ENCODE results near the gene TUBB4A. TPM values are rescaled to one million over a fixed set of nuclear protein-coding genes. Genes with fewer than 3 reads are reported as not detected.

Gene TUBB4A
- total and polyA plus RNA-seq, 9 donors: 0.18 to 1.4 (median 0.53) TPM

GRCh38 chr19:6480848-6481415, 21.2 kb downstream of the TUBB4A start:
- peaks cover 26% of the 10 kb centered on the region for H3K27me3 ChIP-seq (ENCODE audit: control insufficient read depth, insufficient read depth, low read length)
- H3K4me3 ChIP-seq (ENCODE audit: low read length): no peak overlapping the region
- 87% methylated on average over 3 of the region's 10 CpGs for WGBS (ENCODE audit: insufficient coverage)
- H3K9me3 ChIP-seq (replicated peaks; ENCODE audit: control insufficient read depth, low read depth, low read length): no peaks in the 10 kb centered on the region
- peaks cover 13% of the 10 kb centered on the region for H3K4me1 ChIP-seq (ENCODE audit: control insufficient read depth, insufficient read depth, low read length)
- no peak overlapping the region for H3K27ac ChIP-seq (ENCODE audit: low read length)
- H3K36me3 ChIP-seq (ENCODE audit: control insufficient read depth, insufficient read depth, low read length): no peaks in the 10 kb centered on the region
- DNase-seq: no peak

GRCh38 chr19:6479836-6480398, 22.2 kb downstream of the TUBB4A start:
- Histone ChIP-seq H3K9me3 (replicated peaks; ENCODE audit: control insufficient read depth, low read depth, low read length) (no peaks in the 10 kb centered on the region), H3K27me3 (ENCODE audit: control insufficient read depth, insufficient read depth, low read length) (peaks cover 36% of the 10 kb centered on the region), H3K36me3 (ENCODE audit: control insufficient read depth, insufficient read depth, low read length) (no peaks in the 10 kb centered on the region), H3K4me3 (ENCODE audit: low read length) (no peak overlapping the region), H3K4me1 (ENCODE audit: control insufficient read depth, insufficient read depth, low read length) (peaks cover 19% of the 10 kb centered on the region), H3K27ac (ENCODE audit: low read length) (no peak overlapping the region)
- WGBS (ENCODE audit: insufficient coverage): 85% methylated on average over 2 of the region's 7 CpGs
- no peak for DNase-seq

GRCh38 chr19:6478815-6479214, 23.3 kb downstream of the TUBB4A start:
- no peaks in the 10 kb centered on the region for H3K9me3 ChIP-seq (replicated peaks; ENCODE audit: control insufficient read depth, low read depth, low read length)
- DNase-seq: no peak
- H3K27me3 ChIP-seq (ENCODE audit: control insufficient read depth, insufficient read depth, low read length): peaks cover 38% of the 10 kb centered on the region
- H3K27ac ChIP-seq (ENCODE audit: low read length): no peak overlapping the region
- no peak overlapping the region for H3K4me3 ChIP-seq (ENCODE audit: low read length)
- 91% methylated on average over 8 of the region's 13 CpGs for WGBS (ENCODE audit: insufficient coverage)
- H3K36me3 ChIP-seq (ENCODE audit: control insufficient read depth, insufficient read depth, low read length): no peaks in the 10 kb centered on the region
- H3K4me1 ChIP-seq (ENCODE audit: control insufficient read depth, insufficient read depth, low read length): peaks cover 19% of the 10 kb centered on the region

- Histone ChIP-seq H3K27ac (ENCODE audit: low read length) (no peak overlapping the region), H3K27me3 (ENCODE audit: control insufficient read depth, insufficient read depth, low read length) (peaks cover 40% of the 10 kb centered on the region), H3K36me3 (ENCODE audit: control insufficient read depth, insufficient read depth, low read length) (no peaks in the 10 kb centered on the region), H3K4me1 (ENCODE audit: control insufficient read depth, insufficient read depth, low read length) (peaks cover 19% of the 10 kb centered on the region), H3K9me3 (replicated peaks; ENCODE audit: control insufficient read depth, low read depth, low read length) (no peaks in the 10 kb centered on the region), H3K4me3 (ENCODE audit: low read length) (no peak overlapping the region)
- WGBS (ENCODE audit: insufficient coverage): 16% methylated on average over 17 of the region's 29 CpGs
- no peak for DNase-seq
Measured at GRCh38 chr19:6476896-6477431, 25.1 kb downstream of the TUBB4A start.

GRCh38 chr19:6476155-6476895, 25.8 kb downstream of the TUBB4A start:
- no peak overlapping the region for H3K27ac ChIP-seq (ENCODE audit: low read length)
- H3K36me3 ChIP-seq (ENCODE audit: control insufficient read depth, insufficient read depth, low read length): no peaks in the 10 kb centered on the region
- peaks cover 17% of the 10 kb centered on the region for H3K4me1 ChIP-seq (ENCODE audit: control insufficient read depth, insufficient read depth, low read length)
- peaks cover 40% of the 10 kb centered on the region for H3K27me3 ChIP-seq (ENCODE audit: control insufficient read depth, insufficient read depth, low read length)
- 4% methylated on average over 29 of the region's 33 CpGs for WGBS (ENCODE audit: insufficient coverage)
- DNase-seq: peak; percentile 37
- H3K4me3 ChIP-seq (ENCODE audit: low read length): no peak overlapping the region
- H3K9me3 ChIP-seq (replicated peaks; ENCODE audit: control insufficient read depth, low read depth, low read length): no peaks in the 10 kb centered on the region

- H3K9me3 ChIP-seq (replicated peaks; ENCODE audit: control insufficient read depth, low read depth, low read length): no peaks in the 10 kb centered on the region
- WGBS (ENCODE audit: insufficient coverage): 7% methylated on average over 37 of the region's 52 CpGs
- no peak for DNase-seq
- H3K4me3 ChIP-seq (ENCODE audit: low read length): no peak overlapping the region
- peaks cover 17% of the 10 kb centered on the region for H3K4me1 ChIP-seq (ENCODE audit: control insufficient read depth, insufficient read depth, low read length)
- peaks cover 40% of the 10 kb centered on the region for H3K27me3 ChIP-seq (ENCODE audit: control insufficient read depth, insufficient read depth, low read length)
- H3K36me3 ChIP-seq (ENCODE audit: control insufficient read depth, insufficient read depth, low read length): no peaks in the 10 kb centered on the region
- H3K27ac ChIP-seq (ENCODE audit: low read length): no peak overlapping the region
Measured at GRCh38 chr19:6475321-6476108, 26.6 kb downstream of the TUBB4A start.

GRCh38 chr19:6473647-6474046, 28.5 kb downstream of the TUBB4A start:
- no peak for DNase-seq
- no peaks in the 10 kb centered on the region for H3K36me3 ChIP-seq (ENCODE audit: control insufficient read depth, insufficient read depth, low read length)
- peaks cover 30% of the 10 kb centered on the region for H3K27me3 ChIP-seq (ENCODE audit: control insufficient read depth, insufficient read depth, low read length)
- no peaks in the 10 kb centered on the region for H3K9me3 ChIP-seq (replicated peaks; ENCODE audit: control insufficient read depth, low read depth, low read length)
- WGBS (ENCODE audit: insufficient coverage): no CpG with 5 or more reads among the region's 9 CpGs
- peaks cover 17% of the 10 kb centered on the region for H3K4me1 ChIP-seq (ENCODE audit: control insufficient read depth, insufficient read depth, low read length)
- H3K4me3 ChIP-seq (ENCODE audit: low read length): no peak overlapping the region
- no peak overlapping the region for H3K27ac ChIP-seq (ENCODE audit: low read length)

GRCh38 chr19:6472713-6473112, 29.4 kb downstream of the TUBB4A start:
- Histone ChIP-seq H3K36me3 (ENCODE audit: control insufficient read depth, insufficient read depth, low read length) (no peaks in the 10 kb centered on the region), H3K27me3 (ENCODE audit: control insufficient read depth, insufficient read depth, low read length) (peaks cover 35% of the 10 kb centered on the region), H3K4me1 (ENCODE audit: control insufficient read depth, insufficient read depth, low read length) (peaks cover 17% of the 10 kb centered on the region), H3K27ac (ENCODE audit: low read length) (no peak overlapping the region), H3K9me3 (replicated peaks; ENCODE audit: control insufficient read depth, low read depth, low read length) (no peaks in the 10 kb centered on the region), H3K4me3 (ENCODE audit: low read length) (no peak overlapping the region)
- 78% methylated on average over 3 of the region's 4 CpGs for WGBS (ENCODE audit: insufficient coverage)
- DNase-seq: no peak

GRCh38 chr19:6471076-6471475, 31.0 kb downstream of the TUBB4A start:
- no peak overlapping the region for H3K27ac ChIP-seq (ENCODE audit: low read length)
- H3K4me1 ChIP-seq (ENCODE audit: control insufficient read depth, insufficient read depth, low read length): peaks cover 7% of the 10 kb centered on the region
- peaks cover 33% of the 10 kb centered on the region for H3K27me3 ChIP-seq (ENCODE audit: control insufficient read depth, insufficient read depth, low read length)
- no peaks in the 10 kb centered on the region for H3K36me3 ChIP-seq (ENCODE audit: control insufficient read depth, insufficient read depth, low read length)
- 84% methylated on average over 6 of the region's 14 CpGs for WGBS (ENCODE audit: insufficient coverage)
- H3K4me3 ChIP-seq (ENCODE audit: low read length): no peak overlapping the region
- no peak for DNase-seq
- no peaks in the 10 kb centered on the region for H3K9me3 ChIP-seq (replicated peaks; ENCODE audit: control insufficient read depth, low read depth, low read length)

GRCh38 chr19:6470173-6470572, 31.9 kb downstream of the TUBB4A start:
- H3K4me3 ChIP-seq (ENCODE audit: low read length): no peak overlapping the region
- no peaks in the 10 kb centered on the region for H3K9me3 ChIP-seq (replicated peaks; ENCODE audit: control insufficient read depth, low read depth, low read length)
- no peak overlapping the region for H3K27ac ChIP-seq (ENCODE audit: low read length)
- H3K36me3 ChIP-seq (ENCODE audit: control insufficient read depth, insufficient read depth, low read length): no peaks in the 10 kb centered on the region
- DNase-seq: no peak
- no CpG with 5 or more reads among the region's 8 CpGs for WGBS (ENCODE audit: insufficient coverage)
- H3K4me1 ChIP-seq (ENCODE audit: control insufficient read depth, insufficient read depth, low read length): no peaks in the 10 kb centered on the region
- peaks cover 30% of the 10 kb centered on the region for H3K27me3 ChIP-seq (ENCODE audit: control insufficient read depth, insufficient read depth, low read length)

Data from muscle of leg (tissue), 11 donors.